Activated CD8-positive, alpha-beta memory T cell treated with anti-CD3 and anti-CD28 coated beads, Interleukin-2, amount 50 U/mL, for 24 hours (primary cell): Measurements from ENCODE around the gene COL25A1.

Experiments
- DNase-seq: peaks from one replicate; pipeline ENCODE4 v3.0.0-alpha.2; 2020; ENCODE audit errors: extremely low read depth

Gene COL25A1

DNA sequence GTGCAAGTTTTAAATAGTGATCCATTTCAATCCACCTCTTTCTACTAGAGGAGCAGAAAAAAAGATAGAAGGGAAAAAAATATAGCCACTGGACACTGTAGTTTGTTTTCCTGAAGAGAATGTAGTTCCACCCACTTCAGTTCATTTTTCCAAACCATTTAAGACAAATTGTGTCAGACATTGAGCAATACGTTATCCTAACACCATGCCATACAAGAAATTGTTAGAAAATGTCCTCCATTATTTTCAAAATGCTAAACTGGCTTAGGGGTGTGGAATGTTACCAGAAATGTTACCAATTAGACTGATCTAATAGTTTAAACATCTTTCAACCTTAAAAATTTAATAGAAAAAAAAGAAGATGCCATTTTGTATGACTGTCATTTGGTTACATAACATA is 491.0 kb downstream of the COL25A1 start:
- DNase-seq: no peak

DNA sequence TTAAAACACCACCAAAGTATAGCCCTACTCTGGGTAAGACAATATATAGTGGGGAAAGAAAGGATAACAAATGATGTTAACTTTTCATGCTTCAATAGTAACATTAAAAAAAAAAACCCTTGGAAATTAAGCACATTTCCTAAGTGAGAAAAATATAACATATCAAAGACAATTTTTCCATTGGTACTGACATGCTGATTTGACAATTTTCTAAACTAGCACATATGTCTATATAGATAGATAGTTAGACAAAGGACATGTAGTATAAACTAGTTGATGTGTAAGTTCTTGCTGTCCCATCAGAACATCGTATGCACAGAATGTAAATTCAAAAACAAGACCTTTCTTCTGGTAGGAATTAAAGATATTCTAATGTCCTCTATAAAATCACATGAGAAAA is 492.4 kb downstream of the COL25A1 start:
- DNase-seq: no peak

DNA sequence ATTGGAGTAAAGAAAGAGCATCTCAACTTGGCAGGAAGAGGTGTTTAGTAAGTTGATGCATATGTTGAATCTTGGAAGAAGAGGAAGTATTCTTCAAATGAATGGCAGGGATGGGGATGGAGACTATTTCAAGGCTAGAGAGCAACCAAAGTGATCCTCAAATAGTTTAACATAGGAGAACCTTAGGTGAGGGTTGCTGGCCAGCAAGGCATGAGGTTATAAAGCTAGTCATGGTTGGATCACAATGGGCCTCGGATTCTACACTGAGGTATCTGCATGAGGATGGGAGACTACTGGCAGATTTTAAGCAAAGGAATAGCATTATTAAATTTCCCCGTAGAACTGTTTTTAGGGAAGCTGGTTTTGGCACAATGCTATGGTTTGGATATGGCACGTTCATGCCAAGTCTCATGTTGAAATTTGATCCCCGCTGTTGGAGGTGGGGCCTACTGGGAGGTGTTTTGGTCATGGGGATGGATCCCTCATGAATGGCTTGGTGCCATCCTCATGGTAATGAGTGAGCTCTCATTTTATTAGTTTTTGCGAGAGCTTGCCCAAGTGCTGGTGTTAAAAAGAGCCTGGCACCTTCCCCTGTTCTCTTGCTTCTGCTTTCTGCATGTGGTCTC is 497.7 kb downstream of the COL25A1 start:
- DNase-seq: no peak

DNA sequence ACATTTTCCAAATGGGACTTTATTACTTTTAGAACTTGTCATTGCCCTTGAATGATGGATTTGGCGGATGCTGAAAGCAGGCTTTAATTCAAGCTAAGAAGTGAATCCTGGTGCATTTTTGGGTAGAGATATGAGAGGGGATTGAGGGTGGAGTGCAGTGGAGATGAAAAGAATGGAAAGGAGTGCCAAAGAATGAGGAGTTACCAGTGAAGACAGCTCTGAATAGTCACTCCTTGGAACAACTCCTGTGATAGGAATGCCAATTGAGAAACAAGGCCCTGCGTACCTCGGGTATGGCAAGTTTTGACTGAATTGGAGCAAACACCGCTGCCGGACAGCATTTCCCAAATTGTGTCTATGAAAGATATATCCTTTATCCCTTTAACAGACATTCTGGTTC is 503.2 kb downstream of the COL25A1 start:
- no peak for DNase-seq

DNA sequence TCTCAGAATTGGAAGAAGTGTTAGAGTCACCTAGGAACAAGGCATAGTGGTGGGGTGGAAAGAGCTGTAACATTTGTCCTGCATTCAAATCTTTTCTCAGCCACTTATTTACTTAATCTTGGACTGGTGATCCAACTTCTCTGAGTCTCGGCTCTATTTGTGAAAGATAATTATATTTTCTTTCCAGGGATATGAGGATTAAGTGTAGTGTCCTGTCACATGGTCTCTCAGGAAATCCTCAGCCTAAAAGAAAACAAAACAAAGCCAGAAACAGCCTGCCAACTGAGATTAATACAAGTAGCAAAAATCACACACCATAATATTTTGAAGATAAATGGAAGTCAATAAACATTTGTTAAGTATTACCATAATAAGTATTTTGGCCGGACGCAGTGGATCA is 506.3 kb downstream of the COL25A1 start:
- no peak for DNase-seq

DNA sequence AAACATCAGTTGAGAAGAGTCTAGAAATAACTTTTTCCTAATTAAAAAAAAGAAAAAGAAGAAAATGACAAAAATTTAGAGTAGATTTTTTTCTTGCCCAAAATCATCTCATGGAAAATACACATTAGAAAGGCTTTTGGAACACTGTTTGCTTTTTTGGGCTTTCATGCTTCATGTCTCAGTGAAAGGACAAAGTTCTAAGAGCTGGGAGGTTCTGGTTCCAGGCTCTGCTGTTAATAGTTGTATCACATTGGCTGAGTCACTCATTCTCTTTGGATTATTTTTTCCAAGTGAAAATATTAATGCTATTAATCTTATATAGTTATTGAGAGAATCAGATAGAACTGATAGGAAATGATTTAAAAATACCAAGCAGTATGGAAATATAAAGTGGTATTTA is 506.7 kb downstream of the COL25A1 start:
- no peak for DNase-seq

DNA sequence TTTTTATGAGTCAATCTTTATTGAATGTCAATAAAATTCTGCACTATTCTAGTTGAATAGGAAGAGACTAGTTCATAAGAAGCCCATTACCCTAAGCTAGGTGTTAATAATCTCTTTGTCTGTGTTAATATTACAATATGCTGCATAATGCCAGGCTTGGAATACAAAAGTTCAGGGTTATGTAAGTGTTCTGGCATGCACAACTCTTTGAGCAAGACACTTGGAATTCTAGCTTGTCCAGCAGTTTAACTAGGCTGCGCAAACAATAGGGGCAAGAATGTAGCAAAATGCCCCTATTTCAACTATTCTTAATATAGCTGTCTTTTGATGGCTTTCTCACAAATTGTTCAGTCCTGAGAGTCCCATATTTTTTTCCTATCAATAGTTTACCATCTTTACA is 508.3 kb downstream of the COL25A1 start:
- DNase-seq: no peak

DNA sequence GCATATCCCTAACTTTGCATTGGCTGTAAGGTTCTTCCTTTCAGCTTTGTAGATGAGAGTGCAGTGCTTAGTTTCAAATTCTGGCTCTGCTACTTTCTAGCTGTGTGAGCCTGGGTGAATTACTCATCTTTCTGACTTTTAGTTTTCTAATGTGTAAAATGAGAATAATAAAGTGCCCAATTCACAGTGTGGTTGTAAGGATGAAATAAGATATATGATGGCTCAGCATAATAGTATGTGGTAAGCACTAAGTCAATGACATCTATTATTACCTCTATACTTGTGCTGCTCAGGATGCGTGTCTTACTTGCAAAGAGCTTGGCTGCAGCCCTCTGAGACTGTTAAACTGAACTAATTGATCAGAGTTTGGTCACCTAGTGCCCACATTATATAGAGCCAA is 509.0 kb downstream of the COL25A1 start:
- no peak for DNase-seq

DNA sequence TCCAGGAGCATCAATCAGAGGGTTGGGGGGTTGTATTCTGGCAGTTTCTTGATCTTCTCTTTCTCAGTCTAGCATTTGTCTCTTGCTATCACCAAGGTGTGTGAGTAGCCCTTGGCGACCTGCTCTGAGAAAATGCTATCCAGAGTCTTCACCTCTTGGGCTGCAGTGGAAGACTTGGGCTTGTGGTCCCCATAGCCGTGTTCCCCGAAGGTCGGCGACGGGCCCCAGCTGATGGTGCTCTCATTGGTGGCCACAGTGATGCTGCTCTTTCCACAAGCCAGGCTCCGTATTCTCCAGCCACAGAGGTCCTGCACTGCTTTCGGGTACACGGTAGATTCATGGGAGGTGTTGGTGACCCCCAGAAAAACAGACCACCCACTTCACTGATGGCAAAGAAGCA is 513.7 kb downstream of the COL25A1 start:
- no peak for DNase-seq

DNA sequence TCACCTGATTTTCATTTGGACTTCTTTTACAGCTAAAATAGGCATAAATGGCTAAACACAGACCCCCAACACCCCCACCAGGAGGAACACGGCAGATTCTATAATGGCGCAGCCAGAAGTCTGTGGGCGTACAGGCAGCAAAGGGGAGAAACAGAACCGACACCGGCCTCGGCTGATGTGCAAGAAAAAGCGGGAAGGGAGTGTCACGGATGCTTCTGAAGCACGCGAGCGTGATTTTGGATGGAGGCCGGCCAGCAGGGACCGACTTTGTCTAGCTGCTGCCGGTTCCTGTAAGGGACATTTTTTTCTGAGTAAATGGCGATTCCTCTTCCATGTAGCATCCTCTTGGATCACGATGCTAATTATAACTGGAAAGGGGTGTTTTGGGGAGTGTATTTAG is 514.7 kb downstream of the COL25A1 start:
- no peak for DNase-seq

DNA sequence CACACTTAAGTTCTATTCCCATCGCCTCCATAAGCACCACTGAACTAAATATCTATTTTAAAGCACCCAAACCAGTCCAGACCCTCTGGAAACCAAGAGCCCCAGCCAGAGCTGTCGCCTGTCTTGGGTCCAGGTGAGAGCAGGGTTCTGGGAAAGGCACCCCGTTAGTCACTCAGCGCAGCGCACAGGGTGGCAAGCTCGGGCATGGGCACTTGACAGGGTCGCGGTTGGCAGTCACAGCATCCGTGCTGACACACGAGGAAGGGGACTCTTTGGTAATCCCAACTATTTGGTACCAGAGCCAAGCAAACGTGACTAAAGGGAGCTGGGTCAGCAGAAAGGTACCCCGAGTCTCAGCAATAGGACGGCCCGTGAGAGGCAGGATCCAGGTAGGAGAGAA is 515.4 kb downstream of the COL25A1 start:
- DNase-seq: no peak

DNA sequence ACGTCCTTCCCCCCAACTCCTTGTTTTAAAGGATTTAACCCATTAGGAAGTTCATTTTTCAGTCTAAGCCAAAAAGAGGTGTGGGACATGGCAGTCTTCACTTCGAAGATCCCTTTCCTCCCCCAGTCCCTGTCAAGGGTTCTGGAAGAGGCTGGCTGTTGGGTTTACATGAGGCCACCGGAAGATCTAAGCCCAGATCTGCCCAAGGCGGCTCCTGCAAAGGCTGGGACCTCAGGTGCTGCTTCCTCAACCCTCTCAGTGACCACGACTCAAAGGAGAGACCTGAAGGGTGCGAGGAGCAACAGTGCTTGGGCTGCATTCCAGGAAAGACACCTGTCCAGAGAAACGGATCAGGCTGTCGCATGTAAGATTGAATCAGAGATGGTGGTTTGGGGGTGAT is 516.1 kb downstream of the COL25A1 start:
- DNase-seq: no peak

DNA sequence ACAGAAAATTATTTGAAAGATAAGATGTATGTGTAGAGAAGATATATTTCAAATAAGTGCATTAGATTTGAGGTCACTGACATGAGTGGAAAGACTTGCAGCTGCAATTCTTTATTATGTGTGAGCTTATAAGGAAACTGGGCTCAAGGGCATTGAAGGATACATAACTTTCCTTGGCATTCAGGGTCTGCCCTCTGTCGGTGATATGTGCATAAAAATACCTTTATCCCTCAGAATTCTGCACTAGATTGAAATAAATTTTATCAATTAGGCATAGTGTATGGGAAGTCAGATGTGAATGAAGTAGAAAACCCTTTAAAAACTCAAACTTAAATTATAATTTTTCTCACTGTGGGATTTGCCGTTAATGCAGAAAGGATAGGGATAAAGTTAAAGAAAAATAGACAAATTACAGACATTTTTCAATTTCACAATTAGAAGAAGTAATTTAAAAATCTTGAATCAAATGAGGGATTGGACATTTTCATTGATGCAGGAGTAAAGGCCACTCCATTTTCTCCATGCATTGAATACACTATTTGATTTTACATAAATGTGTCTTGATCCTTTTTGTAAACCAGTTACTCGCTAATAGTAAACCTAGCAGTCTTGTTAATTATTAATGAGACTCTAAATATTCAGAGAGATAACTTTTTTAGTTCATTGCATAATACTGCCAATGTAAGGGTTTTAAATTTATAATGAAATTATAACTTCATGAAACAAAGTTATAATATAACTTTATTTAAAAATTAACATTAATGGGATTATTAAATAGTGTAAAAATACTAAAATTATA is 518.6 kb downstream of the COL25A1 start:
- no peak for DNase-seq

DNA sequence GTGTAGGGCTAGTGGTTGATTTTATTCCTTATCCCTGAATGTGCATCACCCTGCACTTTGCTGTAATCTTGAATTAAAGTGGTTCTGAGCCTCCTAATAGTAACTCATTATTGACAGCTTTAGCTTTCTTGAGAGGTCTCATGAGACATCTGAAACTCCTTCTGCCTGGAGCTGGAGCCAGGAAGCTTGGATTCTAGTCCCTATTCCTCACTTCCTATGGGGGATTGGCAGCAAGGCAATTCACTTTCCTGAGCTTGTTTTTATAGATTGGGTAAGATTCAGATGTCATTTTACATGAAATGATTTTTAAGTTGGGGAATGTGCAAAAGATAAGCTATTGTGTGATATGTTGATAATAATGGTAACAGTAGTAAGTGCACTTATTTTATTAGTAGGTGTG is 522.5 kb downstream of the COL25A1 start:
- no peak for DNase-seq

DNA sequence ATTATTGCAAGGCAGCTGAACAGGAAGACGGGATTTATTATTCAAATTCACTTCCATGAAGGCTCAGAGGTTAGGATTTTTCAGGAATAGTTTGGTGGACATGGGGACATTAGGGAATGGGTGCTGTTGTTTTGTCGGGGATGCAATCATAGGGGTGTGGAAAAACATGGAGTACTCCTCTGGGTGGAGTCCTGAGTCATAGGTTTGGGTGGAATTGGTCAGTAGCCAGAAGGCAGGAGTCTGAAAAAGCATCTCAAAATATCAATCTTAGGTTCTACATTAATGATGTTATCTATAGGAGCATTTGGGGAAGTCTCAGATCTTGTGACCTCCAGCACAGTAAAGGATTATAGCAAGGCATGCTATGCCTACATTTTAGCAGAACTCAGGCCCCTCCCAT is 525.1 kb downstream of the COL25A1 start:
- DNase-seq: no peak

DNA sequence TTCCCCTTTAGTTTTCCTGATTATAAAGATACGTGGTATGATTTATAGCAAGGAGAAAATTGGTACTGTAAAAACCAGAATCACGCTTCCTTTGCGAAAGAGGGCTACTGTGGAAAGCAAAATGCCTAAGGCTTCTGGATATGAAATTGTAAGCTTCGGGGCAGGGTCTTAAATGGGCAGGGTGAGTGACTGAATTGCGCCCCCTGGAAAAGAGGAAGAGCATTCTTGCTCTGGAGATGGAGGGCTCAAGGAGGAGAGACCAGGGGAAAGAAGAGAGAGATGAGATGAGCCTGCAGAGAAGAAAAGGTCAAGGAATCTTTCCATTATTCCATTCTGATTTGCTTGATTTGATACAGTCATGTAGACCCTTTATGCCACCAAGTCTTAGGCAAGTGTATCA is 526.5 kb downstream of the COL25A1 start:
- no peak for DNase-seq

DNA sequence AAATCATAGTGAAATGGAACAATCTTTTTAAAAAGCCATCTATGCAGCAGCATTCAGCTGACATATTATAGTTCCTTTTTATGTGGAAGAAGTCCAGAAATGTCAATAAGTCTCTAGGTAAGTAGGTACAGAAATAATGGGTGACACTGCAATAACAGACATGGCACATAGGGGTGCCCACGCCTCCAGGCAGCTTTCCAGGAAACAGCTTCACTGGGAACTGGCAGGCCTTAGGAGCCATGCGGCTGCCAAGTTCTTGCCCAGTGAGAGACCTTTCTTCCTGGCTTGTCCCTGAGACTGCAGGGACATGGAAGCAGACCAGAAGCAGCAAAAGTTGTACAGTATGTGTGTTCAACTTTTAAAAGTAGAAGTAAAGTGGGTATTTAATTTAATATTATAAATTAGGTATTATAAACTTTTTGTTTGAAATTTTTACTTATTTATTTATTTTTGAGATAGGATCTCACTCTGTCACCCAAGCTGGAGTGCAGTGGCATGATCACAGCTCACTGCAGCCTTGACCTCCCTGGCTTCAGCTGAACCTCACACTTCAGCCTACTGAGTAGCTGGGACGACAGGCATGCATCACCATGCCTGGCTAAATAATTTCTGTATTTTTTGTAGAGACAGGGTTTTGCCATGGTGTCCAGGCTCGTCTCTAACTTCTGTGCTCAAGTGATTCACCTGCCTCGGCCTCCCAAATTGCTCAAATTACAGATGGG is 527.5 kb downstream of the COL25A1 start:
- DNase-seq: no peak

DNA sequence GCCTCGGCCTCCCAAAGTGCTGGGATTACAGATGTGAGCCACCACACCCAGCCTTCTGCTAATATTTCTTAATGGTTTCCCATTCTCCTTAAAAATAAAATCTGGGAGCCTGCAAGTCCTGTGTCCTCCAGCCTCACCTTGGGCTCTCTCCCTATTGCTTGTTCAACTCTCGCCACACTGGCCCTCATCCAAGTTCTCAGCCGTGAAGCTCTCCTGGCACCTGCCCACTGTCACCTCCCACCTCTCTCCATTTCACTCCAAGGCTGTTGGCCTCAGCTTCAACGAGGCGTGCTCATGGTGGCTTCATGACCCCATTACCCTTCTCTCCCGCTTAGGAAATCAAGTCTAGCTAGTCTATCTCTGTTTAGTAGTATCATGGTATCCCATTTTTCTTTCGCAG is 530.1 kb downstream of the COL25A1 start:
- no peak for DNase-seq

DNA sequence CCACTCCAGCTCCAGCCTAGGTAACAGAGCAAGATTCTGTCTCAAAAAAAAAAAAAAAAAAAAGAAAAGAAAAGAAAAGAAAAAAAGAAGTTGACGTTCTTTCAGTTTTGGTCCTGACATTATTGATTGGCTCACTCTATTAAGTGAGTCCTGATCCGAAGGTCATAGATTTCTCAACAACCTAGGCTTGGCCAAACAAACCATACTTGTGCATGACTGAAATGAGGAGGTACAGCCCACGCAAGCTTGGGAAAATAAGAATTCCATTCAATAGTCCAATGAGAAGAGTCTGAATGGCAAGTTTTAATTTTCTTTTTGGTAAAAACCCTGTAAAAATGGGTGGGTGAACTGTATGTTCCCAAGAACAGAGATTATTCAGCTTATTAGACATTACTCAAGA is 536.4 kb downstream of the COL25A1 start:
- DNase-seq: no peak

DNA sequence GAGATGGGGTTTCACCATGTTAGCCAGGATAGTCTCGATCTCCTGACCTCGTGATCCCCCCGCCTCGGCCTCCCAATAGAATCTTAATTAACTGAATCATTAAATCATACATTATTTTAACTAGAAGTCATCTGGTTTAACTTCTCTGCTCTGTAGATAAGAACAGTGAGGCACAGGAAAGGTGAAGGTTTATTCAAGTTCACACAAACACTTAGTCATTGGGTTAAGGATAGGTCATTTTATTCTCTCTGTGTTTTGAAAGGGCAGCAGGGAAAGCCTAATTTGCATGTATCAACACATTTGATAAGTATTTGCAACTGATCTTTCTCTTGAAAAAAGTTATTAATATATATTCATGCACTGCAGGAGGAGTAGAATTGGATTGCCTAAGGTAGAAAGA is 538.5 kb downstream of the COL25A1 start:
- no peak for DNase-seq

DNA sequence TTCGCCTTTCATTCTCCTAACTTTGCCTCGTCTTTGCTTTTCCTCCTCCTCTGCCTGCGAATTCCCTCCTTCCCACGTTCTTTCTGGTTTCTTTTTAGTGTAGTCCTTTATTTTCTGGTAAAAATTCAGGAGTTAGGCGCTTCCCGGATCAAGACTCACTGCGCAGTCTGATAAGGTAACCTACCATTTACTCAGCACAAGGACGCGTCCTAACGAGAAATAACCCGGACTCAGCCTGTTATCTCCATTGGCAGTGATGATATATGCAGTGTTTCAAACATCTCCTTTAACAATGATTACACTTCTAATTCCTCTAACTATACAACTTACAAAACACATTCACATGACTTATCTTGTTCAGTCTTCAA is 539.2 kb downstream of the COL25A1 start:
- DNase-seq: no peak

DNA sequence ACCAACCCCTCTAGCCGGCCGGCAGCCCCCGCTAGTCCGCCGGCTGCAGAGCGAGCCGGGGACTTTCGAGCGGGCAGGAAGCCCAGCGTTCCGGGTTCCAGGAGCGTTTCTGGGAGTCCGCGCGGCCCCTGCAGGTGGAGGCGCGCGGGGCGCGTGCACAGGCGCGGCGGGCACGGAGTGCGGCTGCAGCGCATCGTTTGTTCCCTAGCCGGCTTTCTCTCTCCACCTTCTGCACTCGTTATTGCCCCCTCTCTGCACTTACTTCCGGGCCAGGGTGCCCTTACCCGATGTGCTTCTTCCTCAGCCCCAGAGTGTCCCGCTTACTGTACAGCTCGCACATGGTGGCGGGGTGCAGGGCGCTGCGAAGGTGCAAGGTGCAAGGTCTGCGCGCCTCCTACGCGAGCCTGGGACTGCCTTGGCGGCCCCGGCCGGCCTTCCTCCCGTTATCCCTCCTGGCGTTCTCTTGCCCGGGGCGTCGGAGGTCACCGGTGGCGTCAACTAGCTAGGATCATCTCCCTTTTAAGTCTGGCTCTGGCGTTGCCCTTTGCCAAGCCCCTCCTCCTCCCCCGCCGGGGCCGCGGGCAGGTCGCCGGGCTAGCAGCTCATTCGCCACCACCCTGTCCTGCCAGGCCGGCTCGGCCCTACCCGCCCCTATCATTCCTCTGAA is 539.8 kb downstream of the COL25A1 start, which contains the start of gene ETNPPL:
Gene ETNPPL (minus strand): TSS at position 495 of the 667 bp plus-strand sequence. CDS start 155 bp downstream, at position 340.
- no peak for DNase-seq
